H1 (cell line): Measurements from ENCODE around the gene TMC6. TPM values are rescaled to one million over a fixed set of nuclear protein-coding genes. Genes with fewer than 3 reads are reported as not detected.

Source experiments
- CTCF ChIA-PET: fragments of 300-600 bp; sonication (Branson Sonifier 250); formaldehyde crosslinking; loops from one replicate; lab custom pipeline; 2021; ENCODE audit not compliant: partially characterized antibody; lab: Charles Lee
- POLR2A ChIA-PET: fragments of 300-600 bp; sonication (Branson Sonifier 250); formaldehyde crosslinking; loops from one replicate; lab custom pipeline; 2021; ENCODE audit warnings: inconsistent platforms; ENCODE audit not compliant: partially characterized antibody; lab: Charles Lee
- DNase-seq, 2 experiments: peaks; one replicate each; pipeline versions ENCODE4 v3.0.0 to v3.0.0-alpha.2; 2010 to 2022; ENCODE audit warnings: low spot score in 2 of 2, low read depth in 1 of 2, mixed read lengths in 1 of 2
- FAIRE-seq: peaks from 2 replicates; lab custom pipeline; 2011; peaks lifted over from hg19 to GRCh38; lab: Jason Lieb, UNC
- H2AFZ ChIP-seq: 2 replicates; pipeline ENCODE4 v1.8.1; 2012; ENCODE audit warnings: low read length, inconsistent platforms
- H2AK5ac ChIP-seq: 2 replicates; pipeline ENCODE4 v1.6.1; 2013; ENCODE audit warnings: low read depth, low read length
- H2BK120ac ChIP-seq: replicated peaks from 2 replicates; pipeline ENCODE3; 2013; ENCODE audit warnings: low read depth, low read length, inconsistent platforms
- H2BK12ac ChIP-seq: 2 replicates; pipeline ENCODE4 v1.6.1; 2013; ENCODE audit warnings: low read depth, low read length
- H2BK15ac ChIP-seq: 2 replicates; pipeline ENCODE4 v1.6.1; 2013; ENCODE audit warnings: low read length
- H2BK20ac ChIP-seq: 2 replicates; pipeline ENCODE4 v1.6.1; 2013; ENCODE audit warnings: low read length
- H2BK5ac ChIP-seq: 2 replicates; pipeline ENCODE4 v1.6.1; 2013; ENCODE audit warnings: low read depth, low read length
- H3K14ac ChIP-seq: 2 replicates; pipeline ENCODE4 v1.6.1; 2013; ENCODE audit warnings: inconsistent platforms; ENCODE audit not compliant: insufficient read length
- H3K18ac ChIP-seq: 2 replicates; pipeline ENCODE4 v1.6.1; 2013; ENCODE audit warnings: low read length; ENCODE audit errors: extremely low read depth
- H3K23ac ChIP-seq: 2 replicates; pipeline ENCODE4 v1.6.1; 2013; ENCODE audit warnings: inconsistent platforms; ENCODE audit not compliant: insufficient read length
- H3K23me2 ChIP-seq: 2 replicates; pipeline ENCODE4 v1.6.1; 2013; ENCODE audit warnings: low read depth, low read length
- H3K27ac ChIP-seq: 2 replicates; pipeline ENCODE4 v1.6.1; 2011; ENCODE audit warnings: low read depth, low read length, inconsistent platforms
- H3K27me3 ChIP-seq, 4 experiments: replicated peaks in 1 of 4; 1 replicate in 1 of 4; 2 replicates in 3 of 4; pipeline versions ENCODE4 v1.6.1 to v1.8.1; 2011 to 2013; ENCODE audit warnings: low read length in 3 of 4, mild to moderate bottlenecking in 3 of 4, inconsistent platforms in 2 of 4, mixed read lengths in 2 of 4, moderate library complexity in 1 of 4; ENCODE audit not compliant: control insufficient read depth in 3 of 4, insufficient read depth in 3 of 4; ENCODE audit errors: extremely low read depth in 1 of 4
- H3K36me3 ChIP-seq, 4 experiments: 2 replicates each; pipeline versions ENCODE4 v1.6.1 to v1.8.1; 2011 to 2013; ENCODE audit warnings: mild to moderate bottlenecking in 4 of 4, low read length in 3 of 4, moderate library complexity in 2 of 4, control low read depth in 1 of 4, inconsistent platforms in 1 of 4; ENCODE audit not compliant: insufficient read depth in 4 of 4, control insufficient read depth in 2 of 4
- H3K4ac ChIP-seq: replicated peaks from 2 replicates; pipeline ENCODE3; 2013; ENCODE audit warnings: low read length, low read depth, mixed read lengths, inconsistent platforms; ENCODE audit not compliant: insufficient read length
- H3K4me1 ChIP-seq, 4 experiments: replicated peaks in 1 of 4; 1 replicate in 1 of 4; 2 replicates in 3 of 4; pipeline versions ENCODE4 v1.6.1 to v1.8.1; 2011 to 2013; ENCODE audit warnings: low read length in 3 of 4, inconsistent platforms in 2 of 4, mixed read lengths in 1 of 4; ENCODE audit not compliant: insufficient read depth in 4 of 4, control insufficient read depth in 3 of 4
- H3K4me2 ChIP-seq, 2 experiments: 2 replicates each; pipeline versions ENCODE4 v1.6.1 to v1.8.1; 2011 to 2013; ENCODE audit warnings: low read depth in 2 of 2, low read length in 2 of 2, control low read depth in 1 of 2, inconsistent platforms in 1 of 2, mild to moderate bottlenecking in 1 of 2; ENCODE audit not compliant: insufficient read depth in 1 of 2
- H3K4me3 ChIP-seq, 4 experiments: fragments of 200-600, 300-600 bp in 1 of 4; sonication (generic), shearing (Covaris generic), sonication (Bioruptor Twin) in 1 of 4; 2 replicates each; pipeline versions ENCODE4 v1.5.1 to v1.8.1; 2011 to 2016; ENCODE audit warnings: low read length in 4 of 4, low read depth in 3 of 4, control low read depth in 2 of 4, inconsistent platforms in 2 of 4, mild to moderate bottlenecking in 2 of 4, mixed read lengths in 1 of 4, moderate library complexity in 1 of 4; ENCODE audit not compliant: insufficient read depth in 2 of 4; ENCODE audit errors: extremely low read depth in 1 of 4
- H3K56ac ChIP-seq: replicated peaks from 2 replicates; pipeline ENCODE3; 2013; ENCODE audit warnings: low read depth, mild to moderate bottlenecking, mixed read lengths, low read length, inconsistent platforms; ENCODE audit not compliant: insufficient read length
- H3K79me1 ChIP-seq: 2 replicates; pipeline ENCODE4 v1.6.1; 2013; ENCODE audit warnings: low read depth, low read length, control low read depth
- H3K79me2 ChIP-seq, 2 experiments: 2 replicates each; pipeline versions ENCODE4 v1.6.1 to v1.8.1; 2012 to 2013; ENCODE audit warnings: low read length in 2 of 2, mild to moderate bottlenecking in 2 of 2, inconsistent platforms in 1 of 2; ENCODE audit not compliant: insufficient read depth in 2 of 2, control insufficient read depth in 1 of 2
- H3K9ac ChIP-seq, 4 experiments: replicated peaks in 1 of 4; 1 replicate in 1 of 4; 2 replicates in 3 of 4; pipeline versions ENCODE4 v1.6.1 to v1.8.1; 2011 to 2013; ENCODE audit warnings: low read depth in 3 of 4, low read length in 3 of 4, control low read depth in 2 of 4, mild to moderate bottlenecking in 2 of 4, moderate library complexity in 2 of 4, inconsistent platforms in 1 of 4; ENCODE audit errors: extremely low read depth in 1 of 4
- H3K9me3 ChIP-seq, 2 experiments: 2 replicates each; pipeline versions ENCODE4 v1.6.1 to v1.8.1; 2012 to 2013; ENCODE audit warnings: mild to moderate bottlenecking in 2 of 2, moderate library complexity in 2 of 2, control low read depth in 1 of 2, inconsistent platforms in 1 of 2, low read depth in 1 of 2, low read length in 1 of 2, mixed read lengths in 1 of 2; ENCODE audit not compliant: insufficient read depth in 2 of 2
- H4K20me1 ChIP-seq, 2 experiments: replicated peaks in 1 of 2; 2 replicates each; pipeline versions ENCODE3 to v1.8.1; 2011 to 2013; ENCODE audit warnings: inconsistent platforms in 2 of 2, low read length in 2 of 2, mild to moderate bottlenecking in 1 of 2; ENCODE audit not compliant: insufficient read depth in 2 of 2, control insufficient read depth in 1 of 2
- H4K5ac ChIP-seq: 2 replicates; pipeline ENCODE4 v1.6.1; 2013; ENCODE audit warnings: low read length, low read depth, mixed read lengths, inconsistent platforms; ENCODE audit not compliant: insufficient read length
- H4K8ac ChIP-seq: 2 replicates; pipeline ENCODE4 v1.8.0; 2013; ENCODE audit warnings: mild to moderate bottlenecking, moderate library complexity, low read length, inconsistent platforms; ENCODE audit not compliant: insufficient read depth; ENCODE audit errors: extremely low read depth
- H4K91ac ChIP-seq: replicated peaks from 2 replicates; pipeline ENCODE3; 2013; ENCODE audit warnings: low read length, mixed read lengths, inconsistent platforms; ENCODE audit not compliant: insufficient read length
- NANOG ChIP-seq: IDR thresholded peaks from 2 replicates; pipeline ENCODE4 v1.6.1; 2011; ENCODE audit warnings: low read length, low read depth, mild to moderate bottlenecking, inconsistent platforms; ENCODE audit not compliant: insufficient read depth, poor library complexity, severe bottlenecking
- WGBS, 2 experiments: shearing (Covaris generic) in 1 of 2; methylation state at CpG; one replicate each; pipeline versions ENCODE4 v1.1.6 to v1.1.7; 2013 to 2015; ENCODE audit warnings: low lambda C conversion rate in 2 of 2, mixed read lengths in 2 of 2, inconsistent platforms in 1 of 2, low coverage in 1 of 2, missing lambda C conversion rate in 1 of 2; ENCODE audit not compliant: insufficient replicate concordance in 2 of 2, insufficient coverage in 1 of 2, insufficient read length in 1 of 2; ENCODE audit errors: extremely low coverage in 1 of 2, missing lambda C conversion rate in 1 of 2; 5-methylcytosine and 5-hydroxymethylcytosine counted together
- polyA plus RNA-seq, 7 experiments: library from polyadenylated mRNA; depleted of rRNA in 3 of 7; stranded (reverse) in 5 of 7; unstranded in 2 of 7; fragments of >200 nt in 5 of 7; fragments of 200-250 nt in 2 of 7; gene quantifications; 1 replicate in 5 of 7; 2 replicates in 1 of 7; 4 replicates in 1 of 7; pipeline versions ENCODE4 v1.2.1 to v1.2.3, GENCODE V29; 2011 to 2013; ENCODE audit warnings: missing spikeins in 2 of 7, mixed read lengths in 2 of 7
- total RNA-seq: library from RNA; stranded (reverse); fragmentation: NEBNext Ultra II Directional; extraction: Animal tissue kit (Norgen Biotek cat#: 25700); gene quantifications from 2 replicates; pipeline ENCODE4 v1.2.1, GENCODE V29; 2021

Gene TMC6
- total and polyA plus RNA-seq, 2 of the 8 experiments (the other 6 are each of a cell fraction or from before 2014, with no cell fraction given) = 39.4 to 77.6 TPM

DNA sequence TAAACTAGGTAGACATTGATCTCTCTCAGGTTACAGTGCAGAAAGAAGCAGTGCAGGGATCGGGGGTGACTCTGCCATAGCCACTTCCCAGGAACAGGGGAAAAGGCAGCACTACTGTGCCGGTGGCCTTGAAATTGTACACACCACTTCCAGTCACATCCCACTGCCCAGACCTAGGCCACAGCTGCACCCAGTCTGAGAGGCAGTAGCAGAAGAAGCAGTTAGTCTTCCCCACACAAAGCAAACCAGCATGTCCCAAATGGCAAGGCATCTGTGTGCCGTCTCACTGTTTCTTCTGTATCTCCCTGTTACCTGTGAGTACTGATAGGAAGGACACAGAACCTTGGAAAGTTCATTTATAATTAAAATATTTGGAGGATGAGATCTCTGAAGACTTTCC is 47.0 kb downstream of the TMC6 start:
- Histone ChIP-seq H2BK12ac (no peak overlapping the region), H3K18ac (no peak overlapping the region), H3K56ac (no peak overlapping the region), H2BK15ac (no peak overlapping the region), H3K14ac (no peak overlapping the region), H3K79me1 (no peaks in the 10 kb centered on the region), H4K20me1 (peaks cover 0 to 2% of the 10 kb centered on the region in 2 experiments), H2BK120ac (no peak overlapping the region), H2AFZ (no peak overlapping the region), H3K79me2 (no peaks in the 10 kb centered on the region), H2AK5ac (no peak overlapping the region), H2BK20ac (no peak overlapping the region), H2BK5ac (no peak overlapping the region), H3K4me1 (no peaks in the 10 kb centered on the region), H3K9ac (no peak overlapping the region), H3K23ac (no peak overlapping the region), H3K4me2 (no peak overlapping the region), H4K5ac (no peak overlapping the region), H4K8ac (no peak overlapping the region), H3K27ac (no peak overlapping the region), H3K4ac (no peak overlapping the region), H3K27me3 (no peaks in the 10 kb centered on the region), H4K91ac (no peak overlapping the region), H3K9me3 (no peaks in the 10 kb centered on the region), H3K4me3 (no peak overlapping the region), H3K36me3 (peaks cover 13 to 50% (median 28%) of the 10 kb centered on the region in 4 experiments; a peak in 7 of 8 replicates), H3K23me2 (no peaks in the 10 kb centered on the region)
- DNase-seq = no peak
- FAIRE-seq = no peak
- CTCF ChIA-PET = interaction anchor here (0.6 to 1.3 kb wide), 2 partner anchors 12 to 31 kb away, joined by 3 to 4 read pairs; no protein-coding TSS in a partner anchor
- 93% methylated on average over 3 of the region's 3 CpGs; no CpG with 5 or more reads in 1 of the 2 experiments for WGBS, 2 experiments
- TF ChIP-seq NANOG = no peak
- POLR2A ChIA-PET = no interaction called here
